ENCODE results near the gene MUCL3. TPM values are rescaled to one million over a fixed set of nuclear protein-coding genes. Genes with fewer than 3 reads are reported as not detected.
A peak's percentile ranks its signal among the peaks of the same experiment; 100 is the strongest.

Gene MUCL3
- total RNA-seq, 3 donors from 2014 or later: 0.03 TPM; not detected in 2

DNA sequence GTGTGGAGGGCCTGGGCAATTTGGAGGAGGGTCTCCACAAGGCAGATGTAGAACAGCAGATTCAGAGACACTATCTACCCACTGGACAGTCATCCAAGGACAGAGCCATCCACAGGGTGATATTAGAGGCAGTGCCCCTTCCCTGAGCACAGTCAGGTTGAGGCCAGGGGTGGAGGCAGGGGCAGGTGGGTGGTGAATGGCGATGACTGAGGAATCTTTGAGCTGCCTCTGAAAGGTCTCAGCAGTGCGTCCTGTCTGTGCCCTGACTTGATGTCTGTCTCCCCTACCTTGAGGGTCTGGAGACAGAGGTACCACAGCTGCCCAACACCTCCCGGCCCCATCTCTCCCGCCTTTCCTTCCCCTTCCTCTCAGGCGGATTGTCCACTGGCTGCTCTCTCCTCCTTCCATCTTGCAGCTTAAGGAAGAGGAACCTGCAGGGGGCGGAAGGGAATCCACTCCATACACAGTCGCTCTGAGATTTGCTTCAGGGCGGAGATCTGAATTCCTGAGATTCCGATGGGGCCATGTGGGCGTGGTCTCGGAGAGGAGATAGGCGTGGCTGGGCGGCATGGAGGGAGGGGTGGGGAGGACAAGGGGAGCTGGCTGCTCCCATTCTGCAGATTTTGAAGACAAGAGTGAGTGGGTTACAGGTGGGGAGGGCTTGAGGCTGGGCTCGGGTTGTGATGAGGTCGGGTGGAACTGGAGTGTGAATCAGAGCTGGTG, 1.7 kb downstream of the MUCL3 start:
- no peaks in the 10 kb centered on the region for H3K9me3 Mint-ChIP-seq
- DNase-seq: no peak
- H3K27me3 Mint-ChIP-seq (ENCODE audit: low read depth): peaks cover 62% of the 10 kb centered on the region
- no peaks in the 10 kb centered on the region for H3K4me1 Mint-ChIP-seq (ENCODE audit: low read depth)
- peak in 1 of 2 donors; percentile 18 for ATAC-seq
- H3K36me3 Mint-ChIP-seq (ENCODE audit: insufficient read depth): no peaks in the 10 kb centered on the region
- H3K4me3 Mint-ChIP-seq: no peak overlapping the region

- ATAC-seq (no peak), DNase-seq (no peak)
- no peak overlapping the region for H3K4me3 Mint-ChIP-seq
- no peaks in the 10 kb centered on the region for H3K9me3 Mint-ChIP-seq
- H3K36me3 Mint-ChIP-seq (ENCODE audit: insufficient read depth): no peaks in the 10 kb centered on the region
- H3K27me3 Mint-ChIP-seq (ENCODE audit: low read depth): peaks cover 74% of the 10 kb centered on the region
- H3K4me1 Mint-ChIP-seq (ENCODE audit: low read depth): no peaks in the 10 kb centered on the region
Measured at GRCh38 chr6:30944051-30944450, 3.3 kb downstream of the MUCL3 start.

DNA sequence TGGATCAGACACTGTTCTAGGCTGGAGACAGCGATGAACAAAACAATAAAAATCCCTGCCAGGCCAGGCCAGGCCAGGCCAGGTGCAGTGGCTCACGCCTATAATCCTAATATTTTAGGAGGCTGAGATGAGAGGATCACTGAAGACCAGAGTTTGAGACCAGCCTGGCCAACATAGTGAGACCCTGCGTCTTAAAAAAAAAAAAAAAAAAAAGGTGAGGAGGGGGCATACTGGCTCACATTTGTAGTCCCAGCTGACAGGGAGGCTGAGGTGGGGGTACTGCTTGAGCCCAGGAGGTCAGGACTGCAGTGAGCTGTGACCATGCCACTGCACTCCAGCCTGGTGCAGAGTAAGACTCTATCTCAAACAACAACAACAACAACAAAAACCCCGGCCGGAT, 4.5 kb downstream of the MUCL3 start:
- H3K4me1 Mint-ChIP-seq (ENCODE audit: low read depth): no peaks in the 10 kb centered on the region
- no peaks in the 10 kb centered on the region for H3K36me3 Mint-ChIP-seq (ENCODE audit: insufficient read depth)
- H3K27me3 Mint-ChIP-seq (ENCODE audit: low read depth): peaks cover 74% of the 10 kb centered on the region
- no peaks in the 10 kb centered on the region for H3K9me3 Mint-ChIP-seq
- H3K4me3 Mint-ChIP-seq: no peak overlapping the region
- no peak for DNase-seq
- no peak for ATAC-seq

DNA sequence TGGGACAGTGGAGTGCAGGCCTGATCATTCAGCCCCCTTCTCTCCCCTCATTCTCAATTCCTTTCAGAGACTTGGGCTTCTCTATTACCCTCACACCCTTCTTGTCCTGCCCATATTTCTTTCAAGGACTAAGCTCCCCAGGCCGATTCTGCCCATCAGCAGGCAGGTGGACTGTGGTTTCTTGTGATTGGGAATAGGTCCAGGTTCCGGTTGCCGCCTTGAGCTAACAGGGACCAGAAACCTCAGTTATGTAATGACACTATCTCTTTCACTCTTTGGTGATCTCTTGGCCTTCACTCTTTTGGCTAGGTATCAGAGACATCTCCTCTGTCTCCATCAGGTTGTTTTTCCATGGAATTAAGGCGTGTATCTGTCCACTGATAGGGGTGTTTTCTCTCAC, 6.5 kb downstream of the MUCL3 start:
- no peak overlapping the region for H3K4me3 Mint-ChIP-seq
- H3K4me1 Mint-ChIP-seq (ENCODE audit: low read depth): no peaks in the 10 kb centered on the region
- ATAC-seq (no peak), DNase-seq (no peak)
- no peaks in the 10 kb centered on the region for H3K36me3 Mint-ChIP-seq (ENCODE audit: insufficient read depth)
- no peaks in the 10 kb centered on the region for H3K9me3 Mint-ChIP-seq
- H3K27me3 Mint-ChIP-seq (ENCODE audit: low read depth): peaks cover 69% of the 10 kb centered on the region

GRCh38 chr6:30948811-30949210, 8.0 kb downstream of the MUCL3 start:
- Mint-ChIP-seq H3K36me3 (ENCODE audit: insufficient read depth) (no peaks in the 10 kb centered on the region), H3K27me3 (ENCODE audit: low read depth) (peaks cover 58% of the 10 kb centered on the region), H3K4me1 (ENCODE audit: low read depth) (no peaks in the 10 kb centered on the region), H3K4me3 (no peak overlapping the region), H3K9me3 (no peaks in the 10 kb centered on the region)
- no peak for ATAC-seq
- DNase-seq: no peak

DNA sequence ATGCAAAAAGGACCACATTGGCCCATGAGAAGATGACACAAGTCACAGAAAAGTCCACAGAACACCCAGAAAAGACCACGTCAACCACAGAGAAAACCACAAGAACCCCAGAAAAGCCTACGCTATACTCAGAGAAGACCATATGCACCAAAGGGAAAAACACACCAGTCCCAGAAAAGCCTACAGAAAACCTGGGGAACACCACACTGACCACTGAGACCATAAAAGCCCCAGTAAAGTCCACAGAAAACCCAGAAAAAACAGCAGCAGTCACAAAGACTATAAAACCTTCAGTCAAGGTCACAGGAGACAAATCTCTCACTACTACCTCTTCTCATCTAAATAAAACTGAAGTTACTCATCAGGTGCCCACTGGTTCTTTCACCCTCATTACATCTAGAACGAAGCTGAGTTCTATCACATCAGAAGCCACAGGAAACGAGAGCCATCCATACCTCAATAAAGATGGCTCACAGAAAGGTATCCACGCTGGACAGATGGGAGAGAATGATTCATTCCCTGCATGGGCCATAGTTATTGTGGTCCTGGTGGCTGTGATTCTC, 11.2 kb downstream of the MUCL3 start:
- Mint-ChIP-seq H3K9me3 (no peaks in the 10 kb centered on the region), H3K36me3 (ENCODE audit: insufficient read depth) (no peaks in the 10 kb centered on the region), H3K27me3 (ENCODE audit: low read depth) (peaks cover 39% of the 10 kb centered on the region), H3K4me3 (no peak overlapping the region), H3K4me1 (ENCODE audit: low read depth) (peaks cover 13% of the 10 kb centered on the region)
- ATAC-seq (no peak), DNase-seq (no peak)

DNA sequence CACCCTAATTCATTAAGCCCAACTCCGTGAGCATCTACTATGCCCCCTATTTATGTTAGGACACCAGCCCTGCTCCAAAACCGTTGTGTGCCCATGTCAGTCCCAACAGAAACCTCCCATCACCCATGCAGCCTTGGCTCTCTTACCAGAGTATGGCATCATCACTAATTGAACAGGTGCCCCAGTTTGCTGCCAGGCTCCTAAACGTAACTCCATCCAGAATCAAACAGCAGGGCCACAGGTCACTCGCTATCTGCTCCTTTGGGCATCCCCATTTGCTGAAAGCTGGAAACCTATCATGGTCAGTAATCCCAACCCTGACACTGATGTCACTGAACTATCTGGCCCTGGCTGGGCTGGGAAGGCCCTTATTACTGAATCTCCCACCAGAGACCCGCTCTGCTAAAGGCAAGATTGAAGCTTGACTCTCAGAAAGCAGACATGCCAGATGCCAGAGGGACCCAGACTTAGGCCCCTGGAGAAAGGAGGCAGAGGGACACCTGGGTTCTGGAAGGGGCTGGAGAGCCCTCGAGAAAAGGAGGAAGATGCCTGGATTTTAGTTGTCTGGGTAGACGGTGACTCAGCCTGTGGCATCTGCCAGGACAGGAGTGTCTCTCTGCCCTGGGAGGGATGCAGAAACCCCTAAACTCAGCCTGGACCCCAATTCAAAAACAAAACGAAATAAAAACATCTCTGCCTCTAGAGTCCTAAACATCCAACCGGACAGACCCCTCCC, 14.0 kb downstream of the MUCL3 start:
- ATAC-seq: no peak
- peaks cover 22% of the 10 kb centered on the region for H3K27me3 Mint-ChIP-seq (ENCODE audit: low read depth)
- H3K4me1 Mint-ChIP-seq (ENCODE audit: low read depth): peaks cover 15% of the 10 kb centered on the region
- no peaks in the 10 kb centered on the region for H3K36me3 Mint-ChIP-seq (ENCODE audit: insufficient read depth)
- H3K9me3 Mint-ChIP-seq: no peaks in the 10 kb centered on the region
- H3K4me3 Mint-ChIP-seq: peak overlapping the region; percentile 78
- DNase-seq: no peak

DNA sequence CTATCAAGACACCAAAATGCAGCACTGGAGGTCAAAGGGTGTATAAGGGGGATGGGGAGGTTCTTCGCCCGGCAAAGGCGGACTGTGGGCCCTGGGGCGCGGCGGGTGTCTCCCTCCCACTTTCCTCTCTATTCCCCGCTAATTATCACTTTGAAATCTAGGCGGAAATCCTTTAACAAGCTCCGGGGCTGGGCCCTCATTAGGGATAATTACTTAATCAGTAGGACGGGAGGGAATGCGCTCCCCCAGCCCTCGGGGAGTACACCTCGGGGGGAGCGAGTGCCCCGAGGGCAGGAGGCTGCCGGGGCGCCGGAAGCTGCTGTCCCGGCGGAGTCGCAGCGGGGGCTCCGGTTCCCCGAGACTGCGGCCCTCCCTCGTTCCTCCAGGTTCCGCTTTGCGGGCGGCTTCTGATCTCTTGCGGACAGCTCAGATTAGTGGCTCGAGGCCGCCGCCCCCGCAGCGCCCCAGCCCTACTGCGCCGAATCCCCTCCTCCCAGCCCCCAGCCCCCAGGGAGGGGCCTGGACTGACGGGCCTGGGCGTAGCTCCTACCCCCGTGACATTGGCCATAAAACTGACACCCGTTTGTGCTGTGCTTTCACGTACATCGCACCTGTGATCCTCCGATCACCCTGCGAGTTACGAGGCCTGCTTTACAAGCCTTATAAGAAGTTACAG, 14.7 kb downstream of the MUCL3 start:
- DNase-seq (peak; percentile 59), ATAC-seq (peak; percentile 94 to 97)
- H3K27me3 Mint-ChIP-seq (ENCODE audit: low read depth): peaks cover 18% of the 10 kb centered on the region
- no peaks in the 10 kb centered on the region for H3K9me3 Mint-ChIP-seq
- peak overlapping the region; percentile 78 for H3K4me3 Mint-ChIP-seq
- H3K4me1 Mint-ChIP-seq (ENCODE audit: low read depth): peaks cover 15% of the 10 kb centered on the region
- no peaks in the 10 kb centered on the region for H3K36me3 Mint-ChIP-seq (ENCODE audit: insufficient read depth)

DNA sequence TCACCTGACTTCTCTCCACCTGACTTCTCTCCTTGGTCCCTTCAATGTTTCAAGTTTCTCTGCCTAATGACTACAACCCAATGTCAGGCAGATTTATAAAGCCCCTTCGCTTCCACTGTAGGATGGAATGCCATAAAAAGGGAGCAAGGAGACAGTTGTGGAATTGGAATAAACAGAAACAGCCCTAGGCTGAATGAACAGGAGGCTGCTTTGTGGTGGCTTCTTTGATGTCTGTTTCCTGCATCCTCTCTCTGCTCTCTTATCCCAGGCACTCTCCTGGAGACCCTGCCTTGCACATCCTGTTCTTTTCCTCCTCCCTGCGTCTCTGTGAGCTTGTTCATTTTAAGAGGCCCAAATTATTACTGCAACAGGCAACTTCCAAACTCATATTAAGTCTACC, 16.9 kb downstream of the MUCL3 start:
- Mint-ChIP-seq H3K36me3 (ENCODE audit: insufficient read depth) (no peaks in the 10 kb centered on the region), H3K4me3 (no peak overlapping the region)

DNA sequence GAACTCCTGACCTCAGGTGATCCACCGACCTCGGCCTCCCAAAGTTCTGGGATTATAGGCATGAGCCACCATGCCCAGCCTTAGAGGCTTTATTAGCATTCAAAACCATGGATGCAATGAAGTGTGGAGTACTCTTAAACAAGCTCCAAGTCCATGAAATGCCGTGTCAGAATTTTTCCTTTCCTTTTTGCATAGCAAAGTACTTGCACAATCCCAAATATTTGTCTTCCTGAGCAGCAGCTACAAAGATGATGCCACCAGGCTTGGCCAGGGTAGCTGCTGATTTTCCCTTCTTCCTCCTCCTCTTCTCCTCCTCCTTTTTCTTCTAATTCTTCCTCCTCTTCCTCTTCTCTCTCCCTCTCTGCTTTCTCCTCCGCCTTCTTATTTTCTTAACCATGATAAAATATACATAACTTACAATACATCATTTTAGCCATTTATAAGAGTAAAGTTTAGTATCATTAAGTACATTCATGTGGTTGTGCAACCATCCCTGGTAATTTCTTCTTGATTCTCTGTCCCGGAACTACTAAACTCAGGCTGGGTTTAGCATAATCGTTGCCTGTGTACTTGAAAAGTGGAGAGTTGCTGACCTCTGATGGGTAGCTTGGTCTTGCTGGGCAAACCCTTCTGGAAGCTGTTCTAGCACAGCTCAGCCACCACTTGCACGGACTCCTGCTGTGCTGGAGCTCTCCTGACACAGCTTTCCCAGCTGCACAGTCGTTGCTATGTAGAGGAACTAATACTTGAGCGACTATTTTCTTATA, 20.3 kb downstream of the MUCL3 start:
- Mint-ChIP-seq H3K4me3 (no peak overlapping the region), H3K27me3 (ENCODE audit: low read depth) (peaks cover 29% of the 10 kb centered on the region), H3K9me3 (no peaks in the 10 kb centered on the region), H3K4me1 (ENCODE audit: low read depth) (peaks cover 12% of the 10 kb centered on the region), H3K36me3 (ENCODE audit: insufficient read depth) (no peaks in the 10 kb centered on the region)
- DNase-seq (no peak), ATAC-seq (no peak)

More for the DNA sequence above, 16.9 kb downstream of the MUCL3 start:
- H3K9me3 Mint-ChIP-seq: no peaks in the 10 kb centered on the region
- H3K4me1 Mint-ChIP-seq (ENCODE audit: low read depth): peaks cover 15% of the 10 kb centered on the region
- peaks cover 17% of the 10 kb centered on the region for H3K27me3 Mint-ChIP-seq (ENCODE audit: low read depth)
- ATAC-seq (no peak), DNase-seq (no peak)

DNA sequence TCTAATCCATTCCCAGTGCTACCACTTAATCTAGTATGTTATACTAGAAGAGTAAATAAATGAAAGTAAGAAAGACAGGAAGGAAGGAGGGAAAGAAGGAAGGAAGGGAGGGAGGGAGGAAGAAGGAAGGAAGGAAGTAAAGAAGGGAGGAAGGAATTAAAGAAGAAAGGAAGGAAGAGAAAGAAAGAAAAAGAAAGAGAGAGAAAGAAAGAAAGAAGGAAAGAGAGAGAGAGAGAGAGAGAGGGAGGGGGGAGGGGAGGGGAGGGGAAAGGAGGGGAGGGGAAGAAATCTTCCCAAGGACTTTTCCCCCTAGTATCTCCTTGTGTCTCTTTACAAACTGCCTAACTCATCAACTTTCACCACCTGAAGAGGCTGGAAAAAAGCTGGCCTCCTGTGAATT, 21.9 kb downstream of the MUCL3 start:
- H3K36me3 Mint-ChIP-seq (ENCODE audit: insufficient read depth): no peaks in the 10 kb centered on the region
- H3K4me1 Mint-ChIP-seq (ENCODE audit: low read depth): peaks cover 10% of the 10 kb centered on the region
- no peak for ATAC-seq
- H3K27me3 Mint-ChIP-seq (ENCODE audit: low read depth): peaks cover 31% of the 10 kb centered on the region
- no peak overlapping the region for H3K4me3 Mint-ChIP-seq
- no peak for DNase-seq
- H3K9me3 Mint-ChIP-seq: no peaks in the 10 kb centered on the region

DNA sequence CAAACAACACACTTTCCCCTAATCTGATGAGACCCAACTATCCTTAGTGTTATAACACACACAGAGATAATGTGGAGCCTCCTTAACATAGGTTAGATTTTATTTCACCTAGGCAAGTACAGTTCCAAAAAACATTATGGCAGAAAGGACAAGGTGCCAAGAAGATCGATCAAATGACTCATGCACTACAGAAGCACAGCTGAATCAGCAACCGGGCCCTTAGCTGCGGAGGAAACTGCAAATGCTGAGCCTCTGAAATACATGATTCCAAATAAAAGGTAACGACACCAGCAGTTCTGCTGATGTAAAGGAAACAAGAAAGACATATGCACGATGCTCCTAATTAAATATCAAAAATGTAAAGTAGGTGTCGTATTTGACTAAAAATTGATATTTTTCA, 22.9 kb downstream of the MUCL3 start:
- no peak overlapping the region for H3K4me3 Mint-ChIP-seq
- H3K36me3 Mint-ChIP-seq (ENCODE audit: insufficient read depth): no peaks in the 10 kb centered on the region
- no peak for ATAC-seq
- H3K4me1 Mint-ChIP-seq (ENCODE audit: low read depth): peaks cover 10% of the 10 kb centered on the region
- no peak for DNase-seq
- H3K9me3 Mint-ChIP-seq: no peaks in the 10 kb centered on the region
- peaks cover 26% of the 10 kb centered on the region for H3K27me3 Mint-ChIP-seq (ENCODE audit: low read depth)

GRCh38 chr6:30964075-30964474, 23.3 kb downstream of the MUCL3 start:
- ATAC-seq (peak in 1 of 2 donors; percentile 41), DNase-seq (no peak)
- H3K27me3 Mint-ChIP-seq (ENCODE audit: low read depth): peaks cover 26% of the 10 kb centered on the region
- no peak overlapping the region for H3K4me3 Mint-ChIP-seq
- H3K36me3 Mint-ChIP-seq (ENCODE audit: insufficient read depth): no peaks in the 10 kb centered on the region
- H3K4me1 Mint-ChIP-seq (ENCODE audit: low read depth): peaks cover 10% of the 10 kb centered on the region
- no peaks in the 10 kb centered on the region for H3K9me3 Mint-ChIP-seq

DNA sequence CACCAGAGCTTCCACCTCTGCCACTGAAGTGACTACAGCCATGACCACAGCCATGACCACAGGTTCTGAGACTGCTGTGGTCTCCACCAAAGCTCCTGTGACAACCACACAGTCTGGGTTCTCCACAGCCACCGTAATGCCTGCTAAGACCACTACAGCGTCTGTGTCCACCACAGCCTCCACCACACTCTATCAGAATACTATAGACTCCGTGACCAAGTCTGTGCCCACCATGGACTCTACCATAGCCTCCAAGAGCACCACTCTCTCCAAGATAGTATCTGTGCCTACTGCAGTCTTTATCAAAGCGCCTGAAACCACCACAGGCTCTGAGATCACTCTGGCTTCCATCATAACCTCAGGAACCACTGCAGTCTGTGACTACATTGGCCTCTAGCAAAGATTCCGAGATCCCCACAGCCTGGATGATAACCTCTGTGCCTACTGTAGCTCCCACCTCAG, 24.4 kb downstream of the MUCL3 start:
- ATAC-seq: peak in 1 of 2 donors; percentile 18
- Mint-ChIP-seq H3K4me3 (no peak overlapping the region), H3K36me3 (ENCODE audit: insufficient read depth) (no peaks in the 10 kb centered on the region), H3K27me3 (ENCODE audit: low read depth) (peaks cover 26% of the 10 kb centered on the region), H3K9me3 (no peaks in the 10 kb centered on the region), H3K4me1 (ENCODE audit: low read depth) (peaks cover 10% of the 10 kb centered on the region)
- DNase-seq: no peak

All from activated T-cell treated with anti-CD3 and anti-CD28 coated beads, Interleukin-2, amount 50 U/mL, for 4 hours (primary cell).